ENCODE data around the gene UGCG.

DNA sequence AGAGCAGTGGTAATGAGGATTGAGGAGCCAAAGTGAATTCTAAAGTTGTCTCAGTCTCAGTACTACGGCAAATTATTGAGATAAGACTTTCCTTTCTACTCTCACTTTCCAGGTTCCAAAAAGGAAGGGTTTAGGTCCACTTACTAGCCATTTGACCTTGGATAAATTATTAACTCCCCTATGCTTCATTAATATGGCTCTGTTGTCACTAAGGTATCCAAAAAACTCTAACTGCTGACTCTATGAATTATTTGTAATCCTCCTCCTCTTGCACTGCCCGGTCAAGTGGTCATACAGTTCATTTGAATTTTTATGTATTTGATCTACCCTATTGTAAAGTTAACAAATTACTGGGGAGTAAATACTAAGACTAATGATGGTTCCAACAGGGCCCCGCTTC, 17.7 kb upstream of the UGCG start:
- TF ChIP-seq CTCF (IDR thresholded peaks at IDR 0.05) (no peak), POLR2A (IDR thresholded peaks at IDR 0.05) (no peak)
